ENCODE results near the gene ANKRD23.

DNA sequence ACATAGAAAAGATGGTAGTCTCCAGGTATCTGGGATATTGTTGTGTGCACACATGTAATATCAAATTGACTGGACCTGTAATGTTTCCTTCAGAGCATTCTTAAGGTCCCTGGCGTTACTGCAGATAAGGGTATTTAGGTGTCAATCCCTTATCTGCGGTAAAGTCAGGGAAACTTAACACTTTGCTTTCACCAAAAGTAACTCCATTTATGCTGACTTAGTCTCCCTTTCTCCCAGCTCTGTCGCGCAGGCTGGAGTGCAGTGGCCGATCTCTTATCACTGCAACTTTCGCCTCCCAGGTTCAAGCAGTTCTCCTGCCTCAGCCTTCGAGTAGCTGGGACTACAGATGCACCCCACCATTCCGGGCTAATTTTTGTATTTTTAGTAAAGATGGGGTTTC, 25.9 kb downstream of the ANKRD23 start:
- TF ChIP-seq YY1 (IDR thresholded peaks at IDR 0.05; ENCODE audit: insufficient read depth, insufficient read length) (no peak), ZNF274 (IDR thresholded peaks at IDR 0.05; ENCODE audit: low read depth, low read length) (no peak)

All from NT2/D1 (cell line).